ENCODE measurements around the gene STX19. TPM values are rescaled to one million over a fixed set of nuclear protein-coding genes. Genes with fewer than 3 reads are reported as not detected.

The STX19 gene
- total and polyA plus RNA-seq, 2 experiments from 2014 or later: 0.29 TPM; not detected in 1

DNA sequence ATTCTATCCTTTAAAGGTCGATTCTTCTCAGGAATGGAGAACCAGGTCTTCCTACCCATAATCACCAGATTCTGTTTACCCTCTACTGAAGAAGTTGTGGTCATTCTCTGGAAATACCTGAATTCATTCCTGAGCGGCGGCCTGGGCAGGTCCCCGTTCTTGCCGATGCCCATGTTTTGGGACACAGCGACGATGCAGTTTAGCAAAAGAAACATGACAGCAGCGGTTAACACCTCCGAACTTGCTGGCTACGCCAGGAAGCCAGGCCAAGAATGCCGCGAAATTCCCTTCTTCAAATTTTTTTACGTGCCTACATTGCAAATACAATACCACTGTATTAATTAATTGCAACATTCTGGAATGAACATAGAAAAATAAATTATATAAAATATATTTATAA lies 32.9 kb upstream of the STX19 start:
- Histone ChIP-seq H3K36me3 (ENCODE audit: insufficient read depth) (no peaks in the 10 kb centered on the region), H3K4me1 (ENCODE audit: insufficient read depth) (no peaks in the 10 kb centered on the region), H3K27me3 (ENCODE audit: insufficient read depth) (no peaks in the 10 kb centered on the region), H3K4me2 (no peak overlapping the region), H3K79me2 (replicated peaks; ENCODE audit: insufficient read depth) (peaks cover 10% of the 10 kb centered on the region; the same call in 1 of the 2 replicates), H4K20me1 (replicated peaks; ENCODE audit: insufficient read depth) (no peaks in the 10 kb centered on the region), H2AFZ (no peak overlapping the region), H3K27ac (ENCODE audit: low read depth) (no peak overlapping the region), H3K4me3 (no peak overlapping the region), H3K9me2 (ENCODE audit: insufficient read depth) (no peaks in the 10 kb centered on the region), H3F3A (replicated peaks; ENCODE audit: low read depth) (no peaks in the 10 kb centered on the region)
- H3K4me3 Mint-ChIP-seq: no peak overlapping the region
- ATAC-seq: no peak
- no peaks in the 10 kb centered on the region for H3K36me3 Mint-ChIP-seq (ENCODE audit: low read depth)
- H3K27ac Mint-ChIP-seq: no peak overlapping the region
- no peak for TF ChIP-seq POLR2AphosphoS5 (IDR thresholded peaks at IDR 0.05; ENCODE audit: low read depth)
- no peak for TF ChIP-seq EZH2phosphoT487 (IDR thresholded peaks at IDR 0.05; ENCODE audit: unreplicated experiment)
- TF ChIP-seq, protein P1, sequence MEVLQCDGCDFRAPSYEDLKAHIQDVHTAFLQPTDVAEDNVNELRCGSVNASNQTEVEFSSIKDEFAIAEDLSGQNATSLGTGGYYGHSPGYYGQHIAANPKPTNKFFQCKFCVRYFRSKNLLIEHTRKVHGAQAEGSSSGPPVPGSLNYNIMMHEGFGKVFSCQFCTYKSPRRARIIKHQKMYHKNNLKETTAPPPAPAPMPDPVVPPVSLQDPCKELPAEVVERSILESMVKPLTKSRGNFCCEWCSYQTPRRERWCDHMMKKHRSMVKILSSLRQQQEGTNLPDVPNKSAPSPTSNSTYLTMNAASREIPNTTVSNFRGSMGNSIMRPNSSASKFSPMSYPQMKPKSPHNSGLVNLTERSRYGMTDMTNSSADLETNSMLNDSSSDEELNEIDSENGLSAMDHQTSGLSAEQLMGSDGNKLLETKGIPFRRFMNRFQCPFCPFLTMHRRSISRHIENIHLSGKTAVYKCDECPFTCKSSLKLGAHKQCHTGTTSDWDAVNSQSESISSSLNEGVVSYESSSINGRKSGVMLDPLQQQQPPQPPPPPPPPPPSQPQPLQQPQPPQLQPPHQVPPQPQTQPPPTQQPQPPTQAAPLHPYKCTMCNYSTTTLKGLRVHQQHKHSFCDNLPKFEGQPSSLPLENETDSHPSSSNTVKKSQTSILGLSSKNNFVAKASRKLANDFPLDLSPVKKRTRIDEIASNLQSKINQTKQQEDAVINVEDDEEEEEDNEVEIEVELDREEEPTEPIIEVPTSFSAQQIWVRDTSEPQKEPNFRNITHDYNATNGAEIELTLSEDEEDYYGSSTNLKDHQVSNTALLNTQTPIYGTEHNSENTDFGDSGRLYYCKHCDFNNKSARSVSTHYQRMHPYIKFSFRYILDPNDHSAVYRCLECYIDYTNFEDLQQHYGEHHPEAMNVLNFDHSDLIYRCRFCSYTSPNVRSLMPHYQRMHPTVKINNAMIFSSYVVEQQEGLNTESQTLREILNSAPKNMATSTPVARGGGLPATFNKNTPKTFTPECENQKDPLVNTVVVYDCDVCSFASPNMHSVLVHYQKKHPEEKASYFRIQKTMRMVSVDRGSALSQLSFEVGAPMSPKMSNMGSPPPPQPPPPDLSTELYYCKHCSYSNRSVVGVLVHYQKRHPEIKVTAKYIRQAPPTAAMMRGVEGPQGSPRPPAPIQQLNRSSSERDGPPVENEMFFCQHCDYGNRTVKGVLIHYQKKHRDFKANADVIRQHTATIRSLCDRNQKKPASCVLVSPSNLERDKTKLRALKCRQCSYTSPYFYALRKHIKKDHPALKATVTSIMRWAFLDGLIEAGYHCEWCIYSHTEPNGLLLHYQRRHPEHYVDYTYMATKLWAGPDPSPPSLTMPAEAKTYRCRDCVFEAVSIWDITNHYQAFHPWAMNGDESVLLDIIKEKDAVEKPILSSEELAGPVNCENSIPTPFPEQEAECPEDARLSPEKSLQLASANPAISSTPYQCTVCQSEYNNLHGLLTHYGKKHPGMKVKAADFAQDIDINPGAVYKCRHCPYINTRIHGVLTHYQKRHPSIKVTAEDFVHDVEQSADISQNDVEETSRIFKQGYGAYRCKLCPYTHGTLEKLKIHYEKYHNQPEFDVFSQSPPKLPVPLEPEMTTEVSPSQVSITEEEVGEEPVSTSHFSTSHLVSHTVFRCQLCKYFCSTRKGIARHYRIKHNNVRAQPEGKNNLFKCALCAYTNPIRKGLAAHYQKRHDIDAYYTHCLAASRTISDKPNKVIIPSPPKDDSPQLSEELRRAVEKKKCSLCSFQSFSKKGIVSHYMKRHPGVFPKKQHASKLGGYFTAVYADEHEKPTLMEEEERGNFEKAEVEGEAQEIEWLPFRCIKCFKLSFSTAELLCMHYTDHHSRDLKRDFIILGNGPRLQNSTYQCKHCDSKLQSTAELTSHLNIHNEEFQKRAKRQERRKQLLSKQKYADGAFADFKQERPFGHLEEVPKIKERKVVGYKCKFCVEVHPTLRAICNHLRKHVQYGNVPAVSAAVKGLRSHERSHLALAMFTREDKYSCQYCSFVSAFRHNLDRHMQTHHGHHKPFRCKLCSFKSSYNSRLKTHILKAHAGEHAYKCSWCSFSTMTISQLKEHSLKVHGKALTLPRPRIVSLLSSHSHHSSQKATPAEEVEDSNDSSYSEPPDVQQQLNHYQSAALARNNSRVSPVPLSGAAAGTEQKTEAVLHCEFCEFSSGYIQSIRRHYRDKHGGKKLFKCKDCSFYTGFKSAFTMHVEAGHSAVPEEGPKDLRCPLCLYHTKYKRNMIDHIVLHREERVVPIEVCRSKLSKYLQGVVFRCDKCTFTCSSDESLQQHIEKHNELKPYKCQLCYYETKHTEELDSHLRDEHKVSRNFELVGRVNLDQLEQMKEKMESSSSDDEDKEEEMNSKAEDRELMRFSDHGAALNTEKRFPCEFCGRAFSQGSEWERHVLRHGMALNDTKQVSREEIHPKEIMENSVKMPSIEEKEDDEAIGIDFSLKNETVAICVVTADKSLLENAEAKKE (CRISPR knock-in tag; IDR thresholded peaks at IDR 0.05): no peak
- H3K27me3 Mint-ChIP-seq (ENCODE audit: insufficient read depth, low read depth, poor library complexity): peaks cover 6% of the 10 kb centered on the region
- no peaks in the 10 kb centered on the region; the same call in 2 of the 3 replicates for H3K9me3 Mint-ChIP-seq
- H3K4me1 Mint-ChIP-seq: peaks cover 2% of the 10 kb centered on the region; the same call in 1 of the 3 replicates
- no peak for DNase-seq (ENCODE audit: low spot score)

DNA sequence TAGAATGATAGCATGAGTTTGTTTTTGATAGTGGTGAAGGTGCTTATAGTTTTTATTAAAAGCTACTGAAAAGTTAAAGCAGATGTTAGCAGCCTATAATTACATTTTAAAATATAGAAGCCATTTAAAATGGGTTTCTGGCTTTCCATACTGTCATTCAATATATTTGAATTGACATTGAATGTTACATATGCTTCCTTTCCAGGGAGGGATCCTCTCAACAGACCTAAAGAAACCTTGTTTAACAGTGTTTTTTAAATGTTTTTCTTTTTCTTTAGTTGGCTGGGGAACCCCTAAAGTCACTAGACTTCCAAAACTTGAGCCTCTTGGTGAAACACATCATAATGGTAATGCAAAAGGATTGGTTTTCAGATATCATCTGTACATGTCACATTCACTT lies 22.1 kb upstream of the STX19 start:
- H3K4me2 ChIP-seq: no peak overlapping the region
- no peak for ATAC-seq
- H2AFZ ChIP-seq: no peak overlapping the region
- no peak for DNase-seq (ENCODE audit: low spot score)
- TF ChIP-seq ZNF114 (CRISPR knock-in tag; IDR thresholded peaks at IDR 0.05) (no peak), STAT1 (IDR thresholded peaks at IDR 0.05; ENCODE audit: unreplicated experiment) (no peak), JUNB (IDR thresholded peaks at IDR 0.05; ENCODE audit: unreplicated experiment) (no peak), ZNF331 (CRISPR knock-in tag; IDR thresholded peaks at IDR 0.05; ENCODE audit: low read depth) (no peak), NANOG (IDR thresholded peaks at IDR 0.05; ENCODE audit: borderline replicate concordance) (no peak)
- TF ChIP-seq, protein P2, sequence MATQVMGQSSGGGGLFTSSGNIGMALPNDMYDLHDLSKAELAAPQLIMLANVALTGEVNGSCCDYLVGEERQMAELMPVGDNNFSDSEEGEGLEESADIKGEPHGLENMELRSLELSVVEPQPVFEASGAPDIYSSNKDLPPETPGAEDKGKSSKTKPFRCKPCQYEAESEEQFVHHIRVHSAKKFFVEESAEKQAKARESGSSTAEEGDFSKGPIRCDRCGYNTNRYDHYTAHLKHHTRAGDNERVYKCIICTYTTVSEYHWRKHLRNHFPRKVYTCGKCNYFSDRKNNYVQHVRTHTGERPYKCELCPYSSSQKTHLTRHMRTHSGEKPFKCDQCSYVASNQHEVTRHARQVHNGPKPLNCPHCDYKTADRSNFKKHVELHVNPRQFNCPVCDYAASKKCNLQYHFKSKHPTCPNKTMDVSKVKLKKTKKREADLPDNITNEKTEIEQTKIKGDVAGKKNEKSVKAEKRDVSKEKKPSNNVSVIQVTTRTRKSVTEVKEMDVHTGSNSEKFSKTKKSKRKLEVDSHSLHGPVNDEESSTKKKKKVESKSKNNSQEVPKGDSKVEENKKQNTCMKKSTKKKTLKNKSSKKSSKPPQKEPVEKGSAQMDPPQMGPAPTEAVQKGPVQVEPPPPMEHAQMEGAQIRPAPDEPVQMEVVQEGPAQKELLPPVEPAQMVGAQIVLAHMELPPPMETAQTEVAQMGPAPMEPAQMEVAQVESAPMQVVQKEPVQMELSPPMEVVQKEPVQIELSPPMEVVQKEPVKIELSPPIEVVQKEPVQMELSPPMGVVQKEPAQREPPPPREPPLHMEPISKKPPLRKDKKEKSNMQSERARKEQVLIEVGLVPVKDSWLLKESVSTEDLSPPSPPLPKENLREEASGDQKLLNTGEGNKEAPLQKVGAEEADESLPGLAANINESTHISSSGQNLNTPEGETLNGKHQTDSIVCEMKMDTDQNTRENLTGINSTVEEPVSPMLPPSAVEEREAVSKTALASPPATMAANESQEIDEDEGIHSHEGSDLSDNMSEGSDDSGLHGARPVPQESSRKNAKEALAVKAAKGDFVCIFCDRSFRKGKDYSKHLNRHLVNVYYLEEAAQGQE (IDR thresholded peaks at IDR 0.05; ENCODE audit: unreplicated experiment): no peak
- TF ChIP-seq, protein P3, sequence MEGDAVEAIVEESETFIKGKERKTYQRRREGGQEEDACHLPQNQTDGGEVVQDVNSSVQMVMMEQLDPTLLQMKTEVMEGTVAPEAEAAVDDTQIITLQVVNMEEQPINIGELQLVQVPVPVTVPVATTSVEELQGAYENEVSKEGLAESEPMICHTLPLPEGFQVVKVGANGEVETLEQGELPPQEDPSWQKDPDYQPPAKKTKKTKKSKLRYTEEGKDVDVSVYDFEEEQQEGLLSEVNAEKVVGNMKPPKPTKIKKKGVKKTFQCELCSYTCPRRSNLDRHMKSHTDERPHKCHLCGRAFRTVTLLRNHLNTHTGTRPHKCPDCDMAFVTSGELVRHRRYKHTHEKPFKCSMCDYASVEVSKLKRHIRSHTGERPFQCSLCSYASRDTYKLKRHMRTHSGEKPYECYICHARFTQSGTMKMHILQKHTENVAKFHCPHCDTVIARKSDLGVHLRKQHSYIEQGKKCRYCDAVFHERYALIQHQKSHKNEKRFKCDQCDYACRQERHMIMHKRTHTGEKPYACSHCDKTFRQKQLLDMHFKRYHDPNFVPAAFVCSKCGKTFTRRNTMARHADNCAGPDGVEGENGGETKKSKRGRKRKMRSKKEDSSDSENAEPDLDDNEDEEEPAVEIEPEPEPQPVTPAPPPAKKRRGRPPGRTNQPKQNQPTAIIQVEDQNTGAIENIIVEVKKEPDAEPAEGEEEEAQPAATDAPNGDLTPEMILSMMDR (conservative IDR thresholded peaks at IDR 0.05; ENCODE audit: low read depth in 2 of 2): no peak
- H3K4me1 ChIP-seq (ENCODE audit: insufficient read depth): no peaks in the 10 kb centered on the region
- H3K27me3 Mint-ChIP-seq (ENCODE audit: insufficient read depth, low read depth, poor library complexity): peaks cover 1% of the 10 kb centered on the region
- no peaks in the 10 kb centered on the region for H3K27me3 ChIP-seq (ENCODE audit: insufficient read depth)
- H3K36me3 ChIP-seq (ENCODE audit: insufficient read depth): no peaks in the 10 kb centered on the region
- no peak overlapping the region for H3K4me3 ChIP-seq
- H3K27ac ChIP-seq (ENCODE audit: low read depth): no peak overlapping the region
- H3K36me3 Mint-ChIP-seq (ENCODE audit: low read depth): peaks cover 3% of the 10 kb centered on the region
- no peaks in the 10 kb centered on the region for H3F3A ChIP-seq (replicated peaks; ENCODE audit: low read depth)
- peaks cover 6% of the 10 kb centered on the region for H3K9me3 Mint-ChIP-seq
- no peak overlapping the region for H3K27ac Mint-ChIP-seq
- no peaks in the 10 kb centered on the region for H3K9me2 ChIP-seq (ENCODE audit: insufficient read depth)
- H3K4me3 Mint-ChIP-seq: no peak overlapping the region
- H4K20me1 ChIP-seq (replicated peaks; ENCODE audit: insufficient read depth): no peaks in the 10 kb centered on the region
- H3K79me2 ChIP-seq (replicated peaks; ENCODE audit: insufficient read depth): no peaks in the 10 kb centered on the region
- no peaks in the 10 kb centered on the region for H3K4me1 Mint-ChIP-seq
